22Rv1 (cell line): ENCODE data around the gene WTIP.

Experiments used
- CTCF ChIP-seq: fragments of 450-650 bp; IDR thresholded peaks from 2 replicates; pipeline ENCODE4 v1.5.1; 2017; ENCODE audit warnings: mild to moderate bottlenecking
- ZFX ChIP-seq: fragments of 450-650 bp; IDR thresholded peaks from 2 replicates; pipeline ENCODE4 v1.6.1; 2017; ENCODE audit warnings: antibody characterized with exemption, borderline replicate concordance

GRCh38 chr19:34499155-34499834, 17.7 kb downstream of the WTIP start:
- TF ChIP-seq CTCF = no peak
- TF ChIP-seq ZFX = no peak
